T-helper 2 cell treated with Interferon-gamma antibody and Interleukin-4, amounts not matched to agents 100 ng/mL and 5 ng/mL, for 36 hours (primary cell): ENCODE measurements around the gene NBEAL2. TPM values are rescaled to one million over a fixed set of nuclear protein-coding genes. Genes with fewer than 3 reads are reported as not detected.

Experiments used
- intact Hi-C: fragments of 100-400 bp; cut with micrococcal nuclease; formaldehyde crosslinking; loops from one replicate; pipeline ENCODE4 v1.15.1; 2023
- total RNA-seq: library from RNA; stranded (reverse); gene quantifications from 2 replicates; pipeline ENCODE4 v1.2.3, GENCODE V29; 2022

Gene NBEAL2
- total RNA-seq, 1 donor from 2014 or later = 268 TPM

DNA sequence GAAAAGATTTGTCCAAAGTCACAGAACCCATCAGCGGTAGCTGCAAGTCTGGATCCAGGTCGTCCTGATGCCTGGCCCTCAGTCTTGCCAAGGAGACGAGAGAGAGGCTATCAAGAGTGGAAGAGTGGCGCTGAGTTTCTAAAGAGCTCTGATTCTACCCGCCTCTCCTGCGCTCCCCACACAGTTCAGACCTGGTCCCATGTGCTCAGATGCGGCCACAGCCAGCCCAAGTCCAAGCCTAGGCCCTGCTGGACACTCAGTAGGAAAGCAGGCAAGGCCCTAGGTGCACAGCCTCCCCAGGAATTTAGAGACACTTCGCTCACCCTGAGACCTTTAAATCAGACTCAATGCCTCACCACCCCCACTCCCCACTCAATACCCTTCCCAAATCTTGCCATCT, 35.3 kb upstream of the NBEAL2 start:
- intact Hi-C loops = no loop called here

DNA sequence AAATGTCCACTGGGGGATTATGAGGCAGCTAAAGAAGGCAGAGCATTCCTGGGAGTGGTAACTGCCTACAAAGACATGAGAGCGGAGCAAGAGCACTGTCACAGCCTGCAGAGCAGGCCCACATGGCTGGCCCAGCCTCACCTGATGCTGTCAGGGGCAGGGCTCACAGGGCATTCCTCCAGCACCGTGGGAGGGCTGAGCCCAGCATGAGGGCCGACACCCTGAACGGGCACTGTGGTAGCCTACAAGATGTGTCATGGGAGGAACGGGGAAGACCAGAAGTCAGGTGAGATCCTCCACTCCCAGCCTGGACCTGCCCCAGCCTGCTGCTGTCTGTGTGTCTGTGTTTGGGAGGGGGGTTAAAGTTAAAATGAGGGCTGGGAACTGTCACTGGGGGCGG, 33.0 kb upstream of the NBEAL2 start:
- intact Hi-C loops = loop anchor here (2.0 kb wide), 1 partner anchor 408 kb away; no protein-coding TSS in a partner anchor

DNA sequence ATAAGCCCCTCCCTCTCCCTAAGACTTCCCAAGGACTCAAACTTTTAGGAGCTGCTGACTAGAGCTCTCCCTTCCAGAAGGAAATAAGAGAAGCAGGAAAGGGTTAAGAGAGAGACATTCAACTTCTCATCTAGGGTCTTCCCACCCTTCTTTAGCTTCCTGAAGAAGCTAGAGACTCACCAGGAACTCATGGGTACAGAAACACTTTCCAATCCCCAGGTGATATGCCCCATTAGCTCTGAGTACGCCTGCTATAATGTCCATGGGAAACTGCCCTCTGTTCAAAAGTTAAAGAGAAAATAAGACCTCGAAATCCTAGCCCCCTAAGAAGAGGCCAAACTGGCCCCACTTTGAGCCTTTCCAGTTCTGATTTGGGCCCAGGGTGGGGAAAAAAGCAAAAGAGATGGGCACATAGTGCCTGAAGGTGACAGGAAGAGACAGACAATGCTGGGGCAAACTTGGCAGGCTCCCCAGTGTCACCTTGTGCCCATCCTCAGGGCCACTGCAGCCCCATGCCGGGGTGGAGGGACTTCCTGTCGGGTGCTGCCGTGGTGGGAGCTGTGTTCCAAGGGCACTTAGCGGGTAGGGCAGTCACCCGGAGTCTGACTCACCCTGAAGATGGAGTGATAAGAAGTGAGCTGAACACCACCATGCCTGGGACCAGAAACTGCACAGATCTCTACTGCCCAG, 32.5 kb upstream of the NBEAL2 start:
- intact Hi-C loops = loop anchor here (2.0 kb wide), 1 partner anchor 408 kb away; no protein-coding TSS in a partner anchor

GRCh38 chr3:46947546-46947901, 31.9 kb upstream of the NBEAL2 start:
- intact Hi-C loops = loop anchor here (2.0 kb wide), 1 partner anchor 409 kb away; no protein-coding TSS in a partner anchor

GRCh38 chr3:46947981-46948791, 31.3 kb upstream of the NBEAL2 start:
- intact Hi-C loops = loop anchor here (2.0 kb wide), 3 partner anchors 31 to 409 kb away; partner anchors contain the start of gene NBEAL2

DNA sequence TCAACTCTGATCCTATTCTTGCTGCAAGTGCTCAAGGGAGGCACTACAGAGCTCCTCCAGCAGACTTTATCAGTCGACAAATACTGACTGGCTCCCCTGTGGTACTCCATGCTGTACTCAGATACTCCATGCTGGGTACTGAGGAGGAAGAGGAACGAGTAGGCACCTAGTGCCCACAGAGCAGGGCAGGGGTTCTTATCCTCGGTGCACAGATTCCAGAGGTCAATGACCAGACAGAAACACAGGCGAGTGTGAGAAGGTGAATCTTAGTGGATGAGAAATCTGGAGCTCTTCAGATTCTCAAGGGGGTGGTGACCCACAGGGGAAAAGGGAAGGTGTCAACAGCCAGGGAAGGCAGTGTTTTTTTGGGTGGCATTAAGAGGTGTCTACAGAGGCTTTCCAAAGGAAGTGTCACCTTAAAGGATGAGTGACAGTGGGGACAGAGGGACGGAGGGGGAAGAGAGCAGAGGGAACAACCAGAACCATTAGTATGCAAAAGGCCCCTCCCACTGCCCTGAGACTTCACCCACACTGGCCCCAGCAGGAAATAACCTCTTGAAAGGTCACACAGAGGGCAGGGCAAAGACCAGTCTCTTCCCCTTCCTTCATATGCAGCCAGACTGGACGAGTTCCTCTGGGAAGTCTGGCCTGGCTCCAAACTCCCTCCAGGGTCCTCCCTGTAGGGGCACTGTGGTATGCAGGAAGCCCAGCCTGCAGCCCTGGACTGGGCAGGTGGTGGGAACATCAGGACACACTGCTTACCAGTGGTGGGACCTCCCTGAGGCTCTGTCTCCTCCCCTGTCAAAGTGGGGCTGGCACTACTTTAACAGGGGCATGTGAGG, 30.4 kb upstream of the NBEAL2 start:
- intact Hi-C loops = loop anchor here (2.0 kb wide), 2 partner anchors 30 to 38 kb away; partner anchors contain the start of gene NBEAL2

- intact Hi-C loops = no loop called here
Observed at GRCh38 chr3:46950177-46950576, 29.3 kb upstream of the NBEAL2 start.

- intact Hi-C loops = no loop called here
Observed at GRCh38 chr3:46950650-46951241, 28.7 kb upstream of the NBEAL2 start.

GRCh38 chr3:46952813-46953212, 26.7 kb upstream of the NBEAL2 start:
- intact Hi-C loops = loop anchor here (2.0 kb wide), 1 partner anchor 18 kb away; no protein-coding TSS in a partner anchor

DNA sequence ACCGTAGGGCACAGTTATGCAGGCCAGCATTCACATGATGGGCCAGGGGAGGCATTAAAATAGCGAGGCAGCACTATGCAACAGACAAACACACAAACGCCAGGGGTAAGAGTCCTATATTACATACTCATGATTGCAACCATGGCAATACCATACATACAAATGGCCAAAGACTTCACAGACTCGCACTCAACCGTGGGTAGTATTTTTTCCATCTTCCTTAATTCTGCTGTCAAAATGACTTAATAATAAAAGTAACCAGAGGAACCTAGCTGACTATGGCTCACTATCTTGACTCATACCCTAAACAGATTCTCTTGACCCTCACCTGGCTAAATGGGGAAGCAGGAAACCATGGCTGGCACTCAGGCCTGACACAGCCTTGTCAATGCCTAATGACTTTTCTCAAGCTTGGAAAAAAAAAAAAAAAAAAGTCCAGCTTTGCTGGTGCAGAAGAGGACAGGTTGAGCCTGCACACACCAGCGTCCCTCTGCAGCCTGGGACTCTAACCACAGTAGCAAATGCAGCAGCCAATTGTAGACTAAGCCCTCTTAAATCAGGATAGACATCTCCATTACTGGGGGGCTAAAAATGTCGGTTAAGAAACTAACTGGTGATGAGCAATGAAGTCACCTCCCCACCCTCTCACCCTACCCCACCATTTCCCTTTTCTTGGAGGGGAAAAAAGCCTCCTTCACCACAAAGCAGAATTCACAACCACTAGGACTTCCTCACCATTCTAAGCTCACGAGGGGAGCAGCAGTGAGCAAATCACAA, 26.0 kb upstream of the NBEAL2 start:
- intact Hi-C loops = loop anchor here (2.0 kb wide), 1 partner anchor 17 kb away; no protein-coding TSS in a partner anchor

DNA sequence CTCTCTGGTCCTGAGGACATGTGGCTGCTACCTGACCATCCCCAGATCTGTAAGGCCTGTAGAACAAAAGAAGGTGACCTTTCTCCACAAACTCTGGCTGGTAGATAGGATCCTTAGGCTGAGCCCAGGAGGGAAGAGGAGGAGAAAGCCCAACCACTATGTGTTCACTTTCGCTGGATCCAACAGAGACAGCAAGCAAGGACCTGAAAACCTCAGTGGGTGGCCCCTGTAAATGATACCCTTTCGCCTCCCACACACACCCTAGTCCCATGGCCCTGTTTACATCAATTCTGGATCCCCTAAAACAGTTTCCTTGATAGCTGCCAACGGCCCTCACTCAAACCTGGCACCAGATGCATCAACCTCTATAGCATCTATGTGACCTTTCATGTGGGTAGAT, 25.3 kb upstream of the NBEAL2 start:
- intact Hi-C loops = no loop called here

DNA sequence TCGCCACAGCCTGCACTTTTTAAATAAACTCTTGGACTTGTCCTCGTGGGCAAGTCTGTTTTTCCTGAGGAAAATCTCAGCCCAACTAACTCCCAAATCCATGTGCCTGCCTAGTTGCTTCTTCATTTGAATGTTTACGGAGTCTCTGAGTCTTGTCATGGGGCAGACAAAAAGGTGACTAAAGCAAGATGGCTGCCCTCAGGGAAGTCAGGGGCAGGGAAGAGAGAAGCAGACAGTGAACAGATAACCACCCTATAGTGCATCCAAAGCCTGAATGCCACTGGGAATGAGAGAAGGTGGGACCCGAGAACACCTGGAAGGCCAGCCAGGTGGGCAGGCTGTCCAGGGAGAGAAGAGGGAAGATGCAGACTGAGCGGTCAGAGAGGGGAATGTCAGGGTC, 24.3 kb upstream of the NBEAL2 start:
- intact Hi-C loops = no loop called here

- intact Hi-C loops = no loop called here
Observed at GRCh38 chr3:46955801-46956259, 23.6 kb upstream of the NBEAL2 start.

- intact Hi-C loops = no loop called here
Observed at GRCh38 chr3:46957092-46957820, 22.2 kb upstream of the NBEAL2 start.

DNA sequence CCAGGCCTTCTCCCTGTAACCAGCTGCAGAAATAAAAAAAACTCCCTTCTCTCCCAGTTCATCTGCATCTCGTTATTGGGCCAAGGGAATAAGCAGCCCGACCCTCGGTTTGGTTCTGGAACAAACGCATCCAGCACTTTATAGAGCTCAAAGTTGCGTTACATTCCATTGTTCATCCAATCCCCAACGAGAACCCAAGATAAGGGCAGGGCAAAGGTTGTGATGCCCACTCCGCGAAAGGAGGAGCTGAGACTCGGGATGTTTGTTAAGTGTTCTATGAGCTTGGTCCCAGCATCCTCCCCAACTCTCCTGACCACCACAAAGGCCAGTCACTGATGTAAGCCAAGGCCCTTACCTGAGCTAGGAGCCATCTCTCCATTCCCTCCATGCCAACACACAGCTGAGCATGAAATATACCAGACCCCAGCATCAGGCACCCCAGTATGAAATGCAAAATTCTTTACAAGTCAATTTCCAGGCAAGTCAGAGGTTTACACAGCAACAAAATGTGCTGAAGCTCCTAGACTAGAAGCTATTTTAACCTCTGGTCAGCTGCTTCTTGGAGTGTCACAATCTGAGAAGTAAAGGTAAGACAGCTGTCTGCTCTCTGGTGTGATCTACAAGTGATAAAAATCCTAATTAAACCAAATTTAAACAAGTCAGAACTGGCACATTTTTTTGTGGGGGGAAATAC, 20.9 kb upstream of the NBEAL2 start:
- intact Hi-C loops = no loop called here

- intact Hi-C loops = no loop called here
Observed at GRCh38 chr3:46959161-46959511, 20.3 kb upstream of the NBEAL2 start.

- intact Hi-C loops = no loop called here
Observed at GRCh38 chr3:46960081-46960701, 19.3 kb upstream of the NBEAL2 start.

DNA sequence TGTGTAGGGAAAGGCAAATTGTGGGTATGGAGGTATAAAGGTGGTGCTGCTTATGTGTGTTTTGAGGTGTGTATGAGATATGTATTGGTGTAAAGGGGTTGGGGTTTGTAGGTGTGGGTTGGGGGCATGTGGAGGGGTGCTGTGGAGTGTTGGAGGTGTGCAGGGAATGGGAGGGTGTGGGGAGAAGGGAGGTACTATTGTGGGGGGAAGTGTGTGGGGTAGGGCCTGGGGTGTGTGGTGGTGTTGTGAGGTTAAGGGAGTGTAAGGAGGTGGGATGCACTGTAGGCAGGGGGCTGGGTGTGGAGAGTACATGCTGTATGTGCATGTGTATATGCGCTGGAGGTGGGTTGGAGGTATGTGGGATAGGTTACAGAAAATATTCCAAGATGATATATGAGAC, 18.6 kb upstream of the NBEAL2 start:
- intact Hi-C loops = no loop called here

GRCh38 chr3:46962427-46962826, 17.0 kb upstream of the NBEAL2 start:
- intact Hi-C loops = no loop called here
